ENCODE measurements around the gene MSLN.
"Not testable (repeated sequence)": the region's sequence is repeated elsewhere in the genome, so short reads cannot be mapped to it uniquely, and the experiment has no call there.

The MSLN gene

GRCh38 chr16:760545-761343, at the start of gene MSLN:
Gene MSLN, plus strand, starts transcription at chr16:760734. Its CDS starts 1,947 bp downstream, at chr16:762681.
- no peak for DNase-seq (ENCODE audit: low read depth in 2 of 2)

- DNase-seq (ENCODE audit: low read depth in 2 of 2), result no peak
These were observed 49.5 kb upstream of the MSLN start for GRCh38 chr16:711084-711483.

- DNase-seq (ENCODE audit: low read depth in 2 of 2), result peak in 1 of 2 donors; percentile 74
These were observed 48.8 kb upstream of the MSLN start for GRCh38 chr16:711548-712320.

- not testable (repeated sequence) for DNase-seq (ENCODE audit: low read depth in 2 of 2)
These were observed 47.7 kb upstream of the MSLN start for GRCh38 chr16:712740-713250.

GRCh38 chr16:714079-714478, 46.5 kb upstream of the MSLN start:
- no peak for DNase-seq (ENCODE audit: low read depth in 2 of 2)

- DNase-seq (ENCODE audit: low read depth in 2 of 2), result peak; percentile 75 to 90
These were observed 45.7 kb upstream of the MSLN start, which contains the start of gene METRN for GRCh38 chr16:714558-715476. Gene METRN, plus strand, starts transcription at chr16:715118. Its CDS starts 172 bp downstream, at chr16:715290.

GRCh38 chr16:715477-716199, 44.9 kb upstream of the MSLN start:
- no peak for DNase-seq (ENCODE audit: low read depth in 2 of 2)

- no peak for DNase-seq (ENCODE audit: low read depth in 2 of 2)
These were observed 44.4 kb upstream of the MSLN start for GRCh38 chr16:716200-716568.

GRCh38 chr16:716768-717325, 43.7 kb upstream of the MSLN start:
- DNase-seq (ENCODE audit: low read depth in 2 of 2), result no peak

- no peak for DNase-seq (ENCODE audit: low read depth in 2 of 2)
These were observed 42.9 kb upstream of the MSLN start for GRCh38 chr16:717450-718245.

- no peak for DNase-seq (ENCODE audit: low read depth in 2 of 2)
These were observed 42.1 kb upstream of the MSLN start for GRCh38 chr16:718389-718788.

GRCh38 chr16:718922-719321, 41.6 kb upstream of the MSLN start:
- DNase-seq (ENCODE audit: low read depth in 2 of 2), result no peak

GRCh38 chr16:719815-720446, 40.6 kb upstream of the MSLN start:
- no peak for DNase-seq (ENCODE audit: low read depth in 2 of 2)

GRCh38 chr16:720447-720989, 40.0 kb upstream of the MSLN start:
- DNase-seq (ENCODE audit: low read depth in 2 of 2), result no peak

GRCh38 chr16:720990-721764, 39.4 kb upstream of the MSLN start, which contains the start of gene ANTKMT:
Gene ANTKMT, plus strand, starts transcription at chr16:721146. Its CDS starts 129 bp downstream, at chr16:721275.
- peak in 1 of 2 donors; percentile 32 for DNase-seq (ENCODE audit: low read depth in 2 of 2)

- DNase-seq (ENCODE audit: low read depth in 2 of 2), result no peak
These were observed 38.6 kb upstream of the MSLN start for GRCh38 chr16:721765-722540.
